GM12878 (cell line): Measurements from ENCODE around the gene PC. TPM values are rescaled to one million over a fixed set of nuclear protein-coding genes. Genes with fewer than 3 reads are reported as not detected.

Experiments
- ATAC-seq: fragments of 200-7000 bp; cut with Tn5 transposase; 3 replicates; pipeline ENCODE4 v1.9.1; 2020; ENCODE audit warnings: mild to moderate bottlenecking, moderate library complexity
- BruUV-seq: library from RNA; stranded (reverse); fragments of 400-500 nt; replicated peaks from 2 replicates; lab custom pipeline; 2021; lab: Mats Ljungman, UMichigan
- CTCF ChIA-PET: fragments of 300-600 bp; sonication (Branson Sonifier 250); formaldehyde crosslinking; extraction: SDS; loops from one replicate; lab custom pipeline; 2021; ENCODE audit warnings: inconsistent platforms; lab: Yijun Ruan, JAX
- POLR2A ChIA-PET: fragments of 350-600 bp; formaldehyde crosslinking; extraction: SDS; loops from one replicate; lab custom pipeline; 2021; ENCODE audit warnings: inconsistent platforms; lab: Charles Lee
- RAD21 ChIA-PET: fragments of 300-600 bp; sonication (Branson Sonifier 250); formaldehyde crosslinking; loops from one replicate; lab custom pipeline; 2023; ENCODE audit warnings: antibody characterized with exemption; ENCODE audit not compliant: unreplicated experiment; lab: Charles Lee
- SMC1A ChIA-PET: fragments of 300-600 bp; sonication (Branson Sonifier 250); formaldehyde crosslinking; loops from one replicate; lab custom pipeline; 2023; ENCODE audit not compliant: unreplicated experiment, uncharacterized antibody; lab: Charles Lee
- DNase-seq: peaks from one replicate; pipeline ENCODE4 v3.0.0-alpha.2; 2011; ENCODE audit warnings: low read depth, low spot score
- FAIRE-seq: peaks from 3 replicates; lab custom pipeline; 2011; peaks lifted over from hg19 to GRCh38; lab: Jason Lieb, UNC
- H2AFZ ChIP-seq: 2 replicates; pipeline ENCODE4 v1.6.0; 2011; ENCODE audit warnings: low read depth, low read length, control low read depth; ENCODE audit not compliant: control insufficient read depth
- H3K27ac ChIP-seq: 2 replicates; pipeline ENCODE4 v1.5.1; 2011; ENCODE audit warnings: control low read depth; ENCODE audit not compliant: control insufficient read depth, insufficient read depth
- H3K27me3 ChIP-seq, 2 experiments: replicated peaks in 1 of 2; 2 replicates each; pipeline versions ENCODE4 v1.6.0 to v1.6.1; 2011; ENCODE audit warnings: low read length in 1 of 2; ENCODE audit not compliant: control insufficient read depth in 2 of 2, insufficient read depth in 2 of 2
- H3K36me3 ChIP-seq, 2 experiments: 2 replicates each; pipeline ENCODE4 v1.5.1; 2011; ENCODE audit warnings: low read length in 1 of 2; ENCODE audit not compliant: control insufficient read depth in 2 of 2, insufficient read depth in 2 of 2
- H3K4me1 ChIP-seq: 2 replicates; pipeline ENCODE4 v1.6.1; 2011; ENCODE audit warnings: mild to moderate bottlenecking, low read length, moderate library complexity, mixed read lengths; ENCODE audit not compliant: control insufficient read depth, insufficient read depth
- H3K4me2 ChIP-seq: 2 replicates; pipeline ENCODE4 v1.6.0; 2011; ENCODE audit warnings: control low read depth; ENCODE audit not compliant: control insufficient read depth, insufficient read depth
- H3K4me3 ChIP-seq: fragments of 200-600 bp; sonication (generic); 2 replicates; pipeline ENCODE4 v1.5.1; 2016
- H3K79me2 ChIP-seq: 2 replicates; pipeline ENCODE4 v1.6.0; 2011; ENCODE audit warnings: low read length; ENCODE audit not compliant: control insufficient read depth, insufficient read depth
- H3K9ac ChIP-seq: 2 replicates; pipeline ENCODE4 v1.8.0; 2011; ENCODE audit warnings: low read length, control low read depth, mixed read lengths; ENCODE audit not compliant: control insufficient read depth, insufficient read depth
- H3K9me3 ChIP-seq: replicated peaks from 3 replicates; pipeline ENCODE4 v1.5.1; 2011; ENCODE audit warnings: mild to moderate bottlenecking, low read length; ENCODE audit not compliant: control insufficient read depth, insufficient read depth
- H4K20me1 ChIP-seq: 2 replicates; pipeline ENCODE4 v1.6.0; 2011; ENCODE audit not compliant: control insufficient read depth, insufficient read depth
- CBX5 ChIP-seq: sonication (generic); IDR thresholded peaks from 2 replicates; pipeline ENCODE4 v1.6.1; 2016; ENCODE audit warnings: low read depth, moderate library complexity, mild to moderate bottlenecking, inconsistent platforms
- CUX1 ChIP-seq: IDR thresholded peaks from 2 replicates; pipeline ENCODE4 v1.6.1; 2012; ENCODE audit warnings: improper control_type of control experiment, low read depth, low read length; ENCODE audit not compliant: insufficient replicate concordance
- EZH2 ChIP-seq: IDR thresholded peaks from 2 replicates; pipeline ENCODE4 v1.6.1; 2012; ENCODE audit warnings: low read depth, mild to moderate bottlenecking, control low read depth, inconsistent platforms, low read length, borderline replicate concordance; ENCODE audit not compliant: control insufficient read depth
- MTA2 ChIP-seq: fragments of 450-650 bp; IDR thresholded peaks from 2 replicates; pipeline ENCODE4 v1.6.1; 2016; ENCODE audit warnings: low read depth, mild to moderate bottlenecking, moderate library complexity
- NKRF ChIP-seq: fragments of 450-650 bp; conservative IDR thresholded peaks from 2 replicates; pipeline ENCODE4 v1.6.1; 2017; ENCODE audit warnings: mild to moderate bottlenecking, moderate library complexity
- POLR2A ChIP-seq: IDR thresholded peaks from 2 replicates; pipeline ENCODE4 v1.6.1; 2011; ENCODE audit warnings: low read depth, mild to moderate bottlenecking, low read length
- RELB ChIP-seq: fragments of 450-650 bp; IDR thresholded peaks from 2 replicates; pipeline ENCODE4 v1.6.1; 2017; ENCODE audit warnings: low read depth, mild to moderate bottlenecking, moderate library complexity
- SMAD5 ChIP-seq: IDR thresholded peaks from 2 replicates; pipeline ENCODE4 v1.6.1; 2016; ENCODE audit warnings: antibody characterized with exemption, low read depth
- ZBED1 ChIP-seq: IDR thresholded peaks from 2 replicates; pipeline ENCODE4 v1.6.1; 2016; ENCODE audit warnings: borderline replicate concordance
- WGBS: methylation state at CpG from one replicate; pipeline ENCODE4 v1.1.6; 2016; ENCODE audit warnings: low lambda C conversion rate; ENCODE audit not compliant: insufficient replicate concordance, insufficient coverage; ENCODE audit errors: missing lambda C conversion rate; 5-methylcytosine and 5-hydroxymethylcytosine counted together
- in situ Hi-C: fragments of 300-500 bp; cut with MboI; formaldehyde crosslinking; loops from 9 replicates; pipeline ENCODE4 v1.14.3; 2018; ENCODE audit warnings: mixed read lengths
- intact Hi-C: fragments of 100-400 bp; cut with micrococcal nuclease; formaldehyde crosslinking; loops from one replicate; pipeline ENCODE4 v1.14.2; 2022; ENCODE audit not compliant: unreplicated experiment
- polyA plus RNA-seq, 11 experiments: library from polyadenylated mRNA; depleted of rRNA in 4 of 11; unstranded in 6 of 11; stranded (reverse) in 5 of 11; fragments of >200 nt; fragmentation: Nextera tagmentation in 4 of 11; fragmentation: Illumina TruSeq in 1 of 11; extraction: Ambion mirVana in 4 of 11; extraction: Trizol in 1 of 11; gene quantifications; 1 replicate in 1 of 11; 2 replicates in 10 of 11; pipeline versions ENCODE4 v1.2.1 to v1.2.3, GENCODE V29; 2011 to 2016; ENCODE audit warnings: inconsistent platforms in 2 of 11, missing spikeins in 2 of 11, low read depth in 1 of 11
- total RNA-seq, 4 experiments: library from RNA; depleted of rRNA in 3 of 4; stranded (reverse); fragments of >200 nt in 3 of 4; fragmentation: Illumina TruSeq in 1 of 4; extraction: Trizol in 1 of 4; gene quantifications; 2 replicates each; pipeline versions ENCODE4 v1.2.1 to v1.2.3, GENCODE V29; 2013 to 2021

The PC gene
- total and polyA plus RNA-seq, 10 of the 15 experiments (the other 5 are each of a cell fraction or from before 2014, with no cell fraction given): 0.22 to 10.3 (median 4.5) TPM

- TF ChIP-seq EZH2: no peak
- TF ChIP-seq, all 136 proteins: peak for 0
These were observed 17.3 kb upstream of the PC start (continued) for GRCh38 chr11:66975405-66976027.

- no TSS peak for BruUV-seq
- ChIA-PET CTCF (interaction anchor here (1.2 to 1.4 kb wide), 3 partner anchors 9 to 140 kb away, joined by 3 to 4 read pairs (median 3); no protein-coding TSS in a partner anchor), RAD21 (no interaction called here), SMC1A (no interaction called here), POLR2A (no interaction called here)
- Histone ChIP-seq H2AFZ (no peak within 1 kb of the TSS), H3K27ac (no peak within 1 kb of the TSS), H3K79me2 (no peaks in the 10 kb centered on the region), H3K36me3 (no peaks in the 10 kb centered on the region), H3K9ac (no peak within 1 kb of the TSS), H3K27me3 (no peaks in the 10 kb centered on the region; a peak in 1 of 4 replicates), H3K4me1 (no peaks in the 10 kb centered on the region), H3K9me3 (no peaks in the 10 kb centered on the region; the same call in 2 of the 3 replicates), H3K4me3 (no peak within 1 kb of the TSS), H3K4me2 (no peak within 1 kb of the TSS), H4K20me1 (no peaks in the 10 kb centered on the region)
- 55% methylated on average over 10 of the region's 10 CpGs for WGBS
- intact Hi-C loops: no loop called here
- ATAC-seq (no peak), DNase-seq (no peak), FAIRE-seq (no peak)
- in situ Hi-C loops: no loop called here
- TF ChIP-seq MTA2 (no peak), NKRF (no peak), CBX5 (no peak), CUX1 (no peak), SMAD5 (no peak), POLR2A (no peak), ZBED1 (no peak), RELB (no peak)
These were observed 16.7 kb upstream of the PC start, which contains the start of gene C11orf86 for GRCh38 chr11:66974724-66975404. Gene C11orf86, plus strand, starts transcription at chr11:66975304. Its CDS starts 59 bp downstream, at chr11:66975363.
